Sigmoid colon (tissue), 3 donors: Measurements from ENCODE around the gene PARP9.
"Not testable (repeated sequence)": the region's sequence is repeated elsewhere in the genome, so short reads cannot be mapped to it uniquely, and the experiment has no call there.

Source experiments
- CTCF ChIP-seq, 4 experiments: fragments of 450-650 bp in 3 of 4; fragments of 200-600 bp in 1 of 4; IDR thresholded peaks; one replicate each; pipeline ENCODE4 v1.5.1; 2016 to 2019; ENCODE audit warnings: antibody characterized with exemption in 4 of 4, mild to moderate bottlenecking in 3 of 4, moderate library complexity in 2 of 4
- POLR2A ChIP-seq, 2 donors: fragments of 450-650 bp; IDR thresholded peaks; one replicate each; pipeline ENCODE4 v1.6.1; 2016; ENCODE audit warnings: antibody characterized with exemption in 2 of 2, mild to moderate bottlenecking in 2 of 2, moderate library complexity in 2 of 2

GRCh38 chr3:122500964-122501363 lies 63.1 kb downstream of the PARP9 start:
- TF ChIP-seq CTCF, POLR2A (IDR thresholded peaks at IDR 0.05): not testable (repeated sequence)
